Neutrophil (primary cell): ENCODE results near the gene FCHO2.
"Not testable (repeated sequence)": the region's sequence is repeated elsewhere in the genome, so short reads cannot be mapped to it uniquely, and the experiment has no call there.

ENCODE experiments used
- H3K27ac ChIP-seq: fragments of 200-600 bp; sonication (generic); 2 replicates; pipeline ENCODE4 v1.5.1; 2016; ENCODE audit warnings: mild to moderate bottlenecking, moderate library complexity
- H3K27me3 ChIP-seq: fragments of 200-600 bp; sonication (generic); 2 replicates; pipeline ENCODE4 v1.6.0; 2016; ENCODE audit warnings: mild to moderate bottlenecking
- H3K36me3 ChIP-seq: fragments of 200-600 bp; sonication (generic); 2 replicates; pipeline ENCODE4 v1.5.1; 2017
- H3K4me1 ChIP-seq, 2 experiments: fragments of 200-600 bp in 1 of 2; sonication (generic) in 1 of 2; 1 replicate in 1 of 2; 2 replicates in 1 of 2; pipeline versions ENCODE4 v1.5.1 to v1.6.1; 2013 to 2016; ENCODE audit warnings: low read depth in 1 of 2, low read length in 1 of 2, mild to moderate bottlenecking in 1 of 2, moderate library complexity in 1 of 2; ENCODE audit not compliant: control insufficient read depth in 1 of 2, insufficient read depth in 1 of 2
- H3K4me3 ChIP-seq, 2 experiments: fragments of 200-600 bp in 1 of 2; sonication (generic) in 1 of 2; 1 replicate in 1 of 2; 2 replicates in 1 of 2; pipeline ENCODE4 v1.5.1; 2013 to 2016; ENCODE audit warnings: low read depth in 1 of 2, low read length in 1 of 2, mild to moderate bottlenecking in 1 of 2, moderate library complexity in 1 of 2
- H3K9me3 ChIP-seq: fragments of 200-600 bp; sonication (generic); 2 replicates; pipeline ENCODE4 v1.5.1; 2016
- TF ChIP-seq, protein P1 (sequence below): fragments of 200-600 bp; sonication (generic); IDR thresholded peaks from 2 replicates; pipeline ENCODE4 v1.5.1; 2016; ENCODE audit warnings: antibody characterized with exemption

Gene FCHO2

DNA sequence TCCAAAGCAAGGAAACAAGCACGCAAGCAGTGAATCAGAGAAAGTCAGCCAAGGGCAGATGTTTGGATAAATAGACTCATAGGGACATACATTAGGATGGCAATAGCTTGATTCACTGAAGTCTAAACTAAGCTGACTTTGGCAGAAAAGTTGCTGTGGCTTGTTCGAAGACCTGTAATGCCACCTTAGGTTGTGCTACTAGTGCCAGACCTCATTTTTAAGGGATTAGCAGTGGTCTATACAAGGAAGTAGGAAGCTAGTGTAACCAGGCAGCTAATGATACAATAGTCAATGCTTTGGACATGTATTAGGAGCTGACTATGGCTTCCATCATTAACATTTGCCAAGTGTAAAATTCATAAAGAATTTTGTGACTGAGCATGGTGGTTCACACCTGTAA is 63.1 kb downstream of the FCHO2 start:
- H3K4me1 ChIP-seq, result no peaks in the 10 kb centered on the region
- TF ChIP-seq, protein P1, sequence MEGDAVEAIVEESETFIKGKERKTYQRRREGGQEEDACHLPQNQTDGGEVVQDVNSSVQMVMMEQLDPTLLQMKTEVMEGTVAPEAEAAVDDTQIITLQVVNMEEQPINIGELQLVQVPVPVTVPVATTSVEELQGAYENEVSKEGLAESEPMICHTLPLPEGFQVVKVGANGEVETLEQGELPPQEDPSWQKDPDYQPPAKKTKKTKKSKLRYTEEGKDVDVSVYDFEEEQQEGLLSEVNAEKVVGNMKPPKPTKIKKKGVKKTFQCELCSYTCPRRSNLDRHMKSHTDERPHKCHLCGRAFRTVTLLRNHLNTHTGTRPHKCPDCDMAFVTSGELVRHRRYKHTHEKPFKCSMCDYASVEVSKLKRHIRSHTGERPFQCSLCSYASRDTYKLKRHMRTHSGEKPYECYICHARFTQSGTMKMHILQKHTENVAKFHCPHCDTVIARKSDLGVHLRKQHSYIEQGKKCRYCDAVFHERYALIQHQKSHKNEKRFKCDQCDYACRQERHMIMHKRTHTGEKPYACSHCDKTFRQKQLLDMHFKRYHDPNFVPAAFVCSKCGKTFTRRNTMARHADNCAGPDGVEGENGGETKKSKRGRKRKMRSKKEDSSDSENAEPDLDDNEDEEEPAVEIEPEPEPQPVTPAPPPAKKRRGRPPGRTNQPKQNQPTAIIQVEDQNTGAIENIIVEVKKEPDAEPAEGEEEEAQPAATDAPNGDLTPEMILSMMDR, result no peak
- H3K36me3 ChIP-seq, result peaks cover 29% of the 10 kb centered on the region
- H3K4me3 ChIP-seq, result no peak overlapping the region
- H3K27me3 ChIP-seq, result no peaks in the 10 kb centered on the region
- no peak overlapping the region for H3K27ac ChIP-seq
- no peaks in the 10 kb centered on the region for H3K9me3 ChIP-seq

DNA sequence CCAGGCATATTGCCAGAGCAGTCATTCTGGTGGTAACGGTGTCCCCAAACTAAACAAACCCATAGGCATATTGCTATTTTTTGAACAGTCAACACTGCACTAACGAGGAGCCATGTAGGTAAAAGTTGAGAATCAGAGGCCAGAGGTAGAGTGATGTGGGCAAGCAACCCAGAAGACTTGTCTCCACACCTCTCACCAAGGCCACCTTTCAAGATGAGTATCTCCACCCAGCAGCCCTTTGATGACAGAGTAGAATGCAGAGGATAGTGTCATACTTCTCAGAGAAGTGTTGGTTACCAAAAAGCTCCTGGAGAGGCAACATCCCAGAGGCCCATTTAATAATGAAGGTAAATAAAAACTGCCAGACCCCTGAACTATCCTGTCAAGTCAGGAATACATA is 63.9 kb downstream of the FCHO2 start:
- Histone ChIP-seq H3K27ac (no peak overlapping the region), H3K36me3 (peaks cover 29% of the 10 kb centered on the region), H3K4me1 (no peaks in the 10 kb centered on the region), H3K9me3 (no peaks in the 10 kb centered on the region), H3K4me3 (no peak overlapping the region), H3K27me3 (no peaks in the 10 kb centered on the region)
- TF ChIP-seq, protein P1, result no peak

DNA sequence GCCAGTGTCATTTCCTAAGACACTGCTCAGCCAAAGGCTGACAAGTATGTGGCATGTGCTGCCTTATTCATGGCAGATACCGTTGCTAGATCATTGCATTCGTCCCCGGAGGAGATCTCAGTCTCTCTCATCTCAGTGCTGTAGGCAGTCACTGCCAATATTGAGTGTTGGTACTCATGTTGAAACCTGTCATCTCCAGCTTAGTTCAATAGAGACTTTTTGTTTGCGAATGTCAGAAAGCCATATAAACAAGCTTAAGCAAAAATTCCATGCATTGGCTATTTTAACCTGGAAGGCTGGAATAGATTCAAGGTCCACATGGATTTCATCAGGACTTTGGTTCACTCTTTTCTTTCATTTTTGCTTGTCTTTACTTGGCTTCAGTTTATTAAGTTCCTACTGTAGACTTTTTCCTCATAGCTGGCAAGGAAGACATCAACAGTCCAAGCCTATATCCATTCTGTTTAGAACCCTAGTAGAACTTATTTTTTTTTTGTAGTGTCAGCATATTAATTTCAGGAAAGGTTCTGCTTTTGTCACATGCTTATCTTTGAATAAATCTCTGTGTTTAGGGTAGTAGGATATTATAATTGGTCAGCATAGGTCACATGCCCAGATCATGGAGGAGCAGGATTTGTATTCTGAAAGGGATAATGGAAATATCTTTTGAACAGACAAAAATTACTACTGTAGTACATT is 66.8 kb downstream of the FCHO2 start:
- peaks cover 46% of the 10 kb centered on the region for H3K36me3 ChIP-seq
- H3K4me1 ChIP-seq, result no peaks in the 10 kb centered on the region
- H3K27me3 ChIP-seq, result no peaks in the 10 kb centered on the region
- no peak overlapping the region for H3K4me3 ChIP-seq
- TF ChIP-seq, protein P1, result no peak
- H3K9me3 ChIP-seq, result no peaks in the 10 kb centered on the region
- no peak overlapping the region for H3K27ac ChIP-seq

DNA sequence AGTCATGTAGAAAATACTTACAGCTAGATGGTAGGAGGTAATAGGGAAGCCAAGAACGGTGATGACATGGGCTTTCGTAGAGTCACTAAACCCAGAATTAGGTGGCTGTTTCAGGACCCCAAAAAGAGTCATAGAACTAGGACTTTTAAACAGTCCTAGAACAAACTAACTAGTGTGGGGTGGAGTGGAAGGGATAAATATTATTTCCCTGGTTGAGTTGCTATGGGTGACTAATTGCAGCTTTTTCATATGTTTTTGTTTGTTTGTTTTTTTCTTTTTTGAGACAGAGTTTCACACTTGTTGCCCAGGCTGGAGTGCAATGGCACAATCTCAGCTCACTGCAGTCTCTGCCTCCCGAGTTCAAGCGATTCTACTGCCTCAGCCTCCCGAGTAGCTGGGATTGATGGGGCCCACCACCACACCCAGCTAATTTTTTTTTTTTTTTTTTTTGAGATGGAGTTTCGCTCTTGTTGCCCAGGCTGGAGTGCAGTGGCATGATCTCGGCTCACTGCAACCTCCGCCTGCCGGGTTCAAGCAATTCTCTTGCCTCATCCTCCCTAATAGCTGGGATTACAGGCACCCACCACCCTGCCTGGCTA is 69.2 kb downstream of the FCHO2 start:
- H3K27ac ChIP-seq, H3K4me1 ChIP-seq, H3K27me3 ChIP-seq, H3K9me3 ChIP-seq, H3K4me3 ChIP-seq: not testable (repeated sequence)
- peaks cover 31% of the 10 kb centered on the region for H3K36me3 ChIP-seq

DNA sequence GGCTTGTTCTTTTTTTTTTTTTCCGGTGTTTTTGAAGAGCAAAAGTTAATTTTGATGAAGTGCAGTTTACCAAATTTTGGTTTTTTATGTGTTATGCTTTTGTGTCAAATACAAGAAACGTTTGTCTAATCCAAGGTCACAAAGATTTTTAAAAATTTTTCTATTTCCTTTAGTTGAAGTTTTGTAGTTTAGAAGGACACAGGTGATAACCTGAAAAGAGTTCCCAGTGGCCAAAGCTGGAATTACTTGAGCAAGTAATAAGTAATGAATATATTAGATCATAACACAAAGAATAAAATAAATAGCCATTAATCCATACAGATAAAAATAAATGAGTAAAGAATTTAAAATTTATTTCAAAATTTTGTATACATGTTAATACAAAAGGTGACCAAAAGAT is 71.5 kb downstream of the FCHO2 start:
- Histone ChIP-seq H3K27ac (no peak overlapping the region), H3K4me1 (no peaks in the 10 kb centered on the region), H3K9me3 (no peaks in the 10 kb centered on the region), H3K36me3 (peaks cover 20% of the 10 kb centered on the region), H3K4me3 (no peak overlapping the region), H3K27me3 (no peaks in the 10 kb centered on the region)
- TF ChIP-seq, protein P1, result no peak

DNA sequence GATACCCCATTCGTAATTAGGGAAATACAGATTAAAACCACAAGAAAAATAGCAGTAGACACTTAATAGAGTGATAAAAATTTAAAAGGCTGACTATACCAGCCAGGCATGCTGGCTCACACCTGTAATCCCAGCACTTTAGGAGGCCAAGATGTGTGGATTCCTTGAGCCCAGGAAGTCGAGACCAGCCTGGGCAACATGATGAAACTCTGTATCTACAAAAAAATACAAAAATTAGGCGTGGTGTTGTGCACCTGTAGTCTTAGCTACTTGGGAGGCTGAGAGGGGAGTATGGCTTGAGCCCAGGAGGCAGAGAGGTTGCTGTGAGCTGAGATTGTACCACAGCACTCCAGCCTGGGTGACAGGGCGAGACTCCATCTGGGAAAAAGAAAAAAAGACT is 72.0 kb downstream of the FCHO2 start:
- TF ChIP-seq, protein P1, result no peak
- Histone ChIP-seq H3K27me3 (no peaks in the 10 kb centered on the region), H3K36me3 (peaks cover 20% of the 10 kb centered on the region), H3K27ac (no peak overlapping the region), H3K4me3 (no peak overlapping the region), H3K4me1 (no peaks in the 10 kb centered on the region), H3K9me3 (no peaks in the 10 kb centered on the region)
